Keratinocyte (primary cell): ENCODE measurements around the gene ZNF396. TPM values are rescaled to one million over a fixed set of nuclear protein-coding genes. Genes with fewer than 3 reads are reported as not detected.

Experiments
- DNase-seq: peaks from one replicate; pipeline ENCODE4 v3.0.0-alpha.2; 2011; ENCODE audit warnings: low read depth, missing footprints, low spot score
- FAIRE-seq: peaks from 2 replicates; lab custom pipeline; 2011; peaks lifted over from hg19 to GRCh38; lab: Jason Lieb, UNC
- H2AFZ ChIP-seq: 2 replicates; pipeline ENCODE4 v1.6.0; 2012; ENCODE audit warnings: low read length, control low read depth, inconsistent platforms; ENCODE audit not compliant: control insufficient read depth
- H3K27ac ChIP-seq: 2 replicates; pipeline ENCODE4 v1.5.1; 2011; ENCODE audit warnings: low read length; ENCODE audit not compliant: control insufficient read depth, insufficient read depth
- H3K27me3 ChIP-seq: 3 replicates; pipeline ENCODE4 v1.6.0; 2011; ENCODE audit warnings: low read length; ENCODE audit not compliant: control insufficient read depth, insufficient read depth; ENCODE audit errors: extremely low read depth
- H3K36me3 ChIP-seq, 2 experiments: 2 replicates in 1 of 2; 3 replicates in 1 of 2; pipeline ENCODE4 v1.5.1; 2011; ENCODE audit warnings: low read length in 2 of 2, mild to moderate bottlenecking in 1 of 2; ENCODE audit not compliant: control insufficient read depth in 2 of 2, insufficient read depth in 2 of 2; ENCODE audit errors: extremely low read depth in 1 of 2
- H3K4me1 ChIP-seq: 3 replicates; pipeline ENCODE4 v1.5.1; 2011; ENCODE audit warnings: low read length; ENCODE audit not compliant: control insufficient read depth, insufficient read depth; ENCODE audit errors: extremely low read depth
- H3K4me2 ChIP-seq: 3 replicates; pipeline ENCODE4 v1.6.0; 2011; ENCODE audit warnings: low read depth, low read length; ENCODE audit not compliant: control insufficient read depth, insufficient read depth; ENCODE audit errors: extremely low read depth
- H3K4me3 ChIP-seq, 3 experiments: fragments of 200-600 bp in 1 of 3; sonication (generic) in 1 of 3; 2 replicates in 2 of 3; 3 replicates in 1 of 3; pipeline ENCODE4 v1.5.1; 2011 to 2016; ENCODE audit warnings: low read length in 3 of 3, mild to moderate bottlenecking in 3 of 3, control low read depth in 2 of 3, inconsistent platforms in 1 of 3, low read depth in 1 of 3, mixed read lengths in 1 of 3, mixed run types in 1 of 3, moderate library complexity in 1 of 3; ENCODE audit not compliant: control insufficient read depth in 2 of 3, insufficient read depth in 2 of 3; ENCODE audit errors: extremely low read depth in 1 of 3
- H3K79me2 ChIP-seq: 2 replicates; pipeline ENCODE4 v1.6.0; 2012; ENCODE audit warnings: low read length; ENCODE audit not compliant: control insufficient read depth, insufficient read depth
- H3K9ac ChIP-seq: 3 replicates; pipeline ENCODE4 v1.6.0; 2011; ENCODE audit warnings: low read length; ENCODE audit not compliant: control insufficient read depth, insufficient read depth; ENCODE audit errors: extremely low read depth
- H3K9me1 ChIP-seq: 3 replicates; pipeline ENCODE4 v1.6.0; 2011; ENCODE audit warnings: low read length; ENCODE audit not compliant: control insufficient read depth, insufficient read depth; ENCODE audit errors: extremely low read depth
- H3K9me3 ChIP-seq: 2 replicates; pipeline ENCODE4 v1.5.1; 2012; ENCODE audit warnings: low read depth, low read length; ENCODE audit not compliant: control insufficient read depth
- H4K20me1 ChIP-seq: 3 replicates; pipeline ENCODE4 v1.6.0; 2011; ENCODE audit warnings: low read length; ENCODE audit not compliant: control insufficient read depth, insufficient read depth; ENCODE audit errors: extremely low read depth
- EZH2 ChIP-seq: IDR thresholded peaks from one replicate; pipeline ENCODE4 v1.6.1; 2012; ENCODE audit warnings: inconsistent platforms, mild to moderate bottlenecking, low read length, moderate library complexity
- dilution Hi-C: fragments of 300-500 bp; cut with MboI; formaldehyde crosslinking; loops from one replicate; pipeline ENCODE4 v1.7.0; 2020; ENCODE audit warnings: low sequenced_read_pairs; ENCODE audit not compliant: extremely low pct_ligation_motif_present
- polyA plus RNA-seq, 5 experiments: library from polyadenylated mRNA; depleted of rRNA in 3 of 5; stranded (reverse) in 3 of 5; stranded (forward) in 1 of 5; unstranded in 1 of 5; fragments of >200 nt; gene quantifications; 1 replicate in 1 of 5; 2 replicates in 3 of 5; 3 replicates in 1 of 5; pipeline versions ENCODE4 v1.2.1 to v1.2.3, GENCODE V29; 2011 to 2012; ENCODE audit warnings: missing spikeins in 2 of 5, low read depth in 1 of 5, low replicate concordance in 1 of 5
- TF ChIP-seq, protein P1 (sequence below), 3 experiments: IDR thresholded peaks in 1 of 3; conservative IDR thresholded peaks in 1 of 3; optimal IDR thresholded peaks in 1 of 3; 2 replicates in 2 of 3; 3 replicates in 1 of 3; pipeline versions ENCODE3 to v1.5.1; 2011; ENCODE audit warnings: low read length in 3 of 3, mild to moderate bottlenecking in 3 of 3, moderate library complexity in 2 of 3, control low read depth in 1 of 3, inconsistent platforms in 1 of 3; ENCODE audit not compliant: insufficient read depth in 2 of 3; ENCODE audit errors: extremely low read depth in 1 of 3

Gene ZNF396
- polyA plus RNA-seq, 1 donor (not counting 4 experiments of a cell fraction or from before 2014, with no cell fraction given), result 0.49 TPM

DNA sequence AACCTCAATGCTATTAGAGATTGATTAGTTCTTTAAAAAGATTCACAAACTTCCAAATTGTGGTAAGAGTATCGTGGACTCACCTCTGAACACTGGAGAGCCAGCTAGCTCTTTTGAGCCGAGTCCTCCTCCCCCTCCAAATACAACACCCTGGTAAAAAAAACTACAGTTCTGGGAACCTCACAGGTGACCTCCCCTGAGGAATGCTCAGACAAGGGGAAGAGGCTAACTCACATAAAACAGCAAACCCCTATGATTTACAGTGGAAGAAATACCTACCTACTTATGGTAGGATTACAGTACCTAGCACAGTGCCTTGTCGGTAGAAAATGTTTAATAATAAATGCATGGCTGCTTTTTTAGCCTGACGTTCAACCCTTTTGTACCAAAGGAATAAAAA lies 41.3 kb downstream of the ZNF396 start:
- dilution Hi-C loops, result no loop called here
- DNase-seq (no peak), FAIRE-seq (no peak)
- peaks cover 18% of the 10 kb centered on the region for H3K79me2 ChIP-seq
- no peaks in the 10 kb centered on the region for H3K4me1 ChIP-seq
- H2AFZ ChIP-seq, result no peak overlapping the region
- no peak overlapping the region for H3K9ac ChIP-seq
- H4K20me1 ChIP-seq, result peaks cover 4% of the 10 kb centered on the region
- peaks cover 23 to 31% of the 10 kb centered on the region in 2 experiments for H3K36me3 ChIP-seq
- H3K4me3 ChIP-seq, result no peak overlapping the region
- H3K9me1 ChIP-seq, result no peaks in the 10 kb centered on the region
- H3K4me2 ChIP-seq, result no peak overlapping the region
- no peaks in the 10 kb centered on the region for H3K9me3 ChIP-seq
- H3K27me3 ChIP-seq, result no peaks in the 10 kb centered on the region
- H3K27ac ChIP-seq, result no peak overlapping the region
- TF ChIP-seq EZH2, result no peak
- TF ChIP-seq, protein P1, sequence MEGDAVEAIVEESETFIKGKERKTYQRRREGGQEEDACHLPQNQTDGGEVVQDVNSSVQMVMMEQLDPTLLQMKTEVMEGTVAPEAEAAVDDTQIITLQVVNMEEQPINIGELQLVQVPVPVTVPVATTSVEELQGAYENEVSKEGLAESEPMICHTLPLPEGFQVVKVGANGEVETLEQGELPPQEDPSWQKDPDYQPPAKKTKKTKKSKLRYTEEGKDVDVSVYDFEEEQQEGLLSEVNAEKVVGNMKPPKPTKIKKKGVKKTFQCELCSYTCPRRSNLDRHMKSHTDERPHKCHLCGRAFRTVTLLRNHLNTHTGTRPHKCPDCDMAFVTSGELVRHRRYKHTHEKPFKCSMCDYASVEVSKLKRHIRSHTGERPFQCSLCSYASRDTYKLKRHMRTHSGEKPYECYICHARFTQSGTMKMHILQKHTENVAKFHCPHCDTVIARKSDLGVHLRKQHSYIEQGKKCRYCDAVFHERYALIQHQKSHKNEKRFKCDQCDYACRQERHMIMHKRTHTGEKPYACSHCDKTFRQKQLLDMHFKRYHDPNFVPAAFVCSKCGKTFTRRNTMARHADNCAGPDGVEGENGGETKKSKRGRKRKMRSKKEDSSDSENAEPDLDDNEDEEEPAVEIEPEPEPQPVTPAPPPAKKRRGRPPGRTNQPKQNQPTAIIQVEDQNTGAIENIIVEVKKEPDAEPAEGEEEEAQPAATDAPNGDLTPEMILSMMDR (optimal IDR thresholded peaks at IDR 0.05 in 1 of 3, IDR thresholded peaks at IDR 0.05 in 1 of 3, conservative IDR thresholded peaks at IDR 0.05 in 1 of 3; ENCODE audit: extremely low read depth in 1 of 3, insufficient read depth in 2 of 3, low read length in 3 of 3), result no peak

DNA sequence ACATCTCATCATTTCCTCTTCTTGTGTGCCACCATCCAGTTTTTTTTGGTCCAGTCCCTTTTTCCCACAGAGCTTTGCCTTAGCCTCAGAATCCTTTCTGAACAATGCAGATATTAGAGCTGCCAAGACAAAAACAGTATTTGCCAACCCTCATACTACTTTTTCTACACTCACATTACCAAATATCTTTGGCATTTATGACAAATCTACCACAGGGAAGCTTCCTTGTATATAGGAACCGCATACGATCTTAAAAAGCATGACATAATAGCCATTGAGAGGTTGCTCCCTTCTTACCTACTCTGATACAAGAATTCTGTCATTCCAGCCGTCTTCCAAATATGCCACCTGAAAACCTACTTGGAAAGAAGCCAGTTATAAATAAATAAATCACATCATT lies 42.3 kb downstream of the ZNF396 start:
- H3K4me3 ChIP-seq, result no peak overlapping the region
- no peak overlapping the region for H3K4me2 ChIP-seq
- no peak for TF ChIP-seq EZH2
- TF ChIP-seq, protein P1 (optimal IDR thresholded peaks at IDR 0.05 in 1 of 3, IDR thresholded peaks at IDR 0.05 in 1 of 3, conservative IDR thresholded peaks at IDR 0.05 in 1 of 3; ENCODE audit: extremely low read depth in 1 of 3, insufficient read depth in 2 of 3, low read length in 3 of 3), result no peak
- H3K9me3 ChIP-seq, result no peaks in the 10 kb centered on the region
- H4K20me1 ChIP-seq, result no peaks in the 10 kb centered on the region
- no peaks in the 10 kb centered on the region for H3K27me3 ChIP-seq
- H3K36me3 ChIP-seq, result peaks cover 18 to 23% of the 10 kb centered on the region in 2 experiments
- H3K9me1 ChIP-seq, result no peaks in the 10 kb centered on the region
- H3K4me1 ChIP-seq, result no peaks in the 10 kb centered on the region
- H3K9ac ChIP-seq, result no peak overlapping the region
- no peak overlapping the region for H3K27ac ChIP-seq
- no peak for DNase-seq
- FAIRE-seq, result no peak
- no peak overlapping the region for H2AFZ ChIP-seq
- peaks cover 7% of the 10 kb centered on the region for H3K79me2 ChIP-seq
- dilution Hi-C loops, result no loop called here
